HG03558 (cell line): ENCODE measurements around the gene MIF4GD.
"Not testable (repeated sequence)": the region's sequence is repeated elsewhere in the genome, so short reads cannot be mapped to it uniquely, and the experiment has no call there.

Experiments
- ATAC-seq: cut with Tn5 transposase; IDR thresholded peaks from one replicate; pipeline ENCODE4 v1.9.1; 2021; ENCODE audit warnings: moderate number of reproducible peaks; ENCODE audit not compliant: unreplicated experiment; ENCODE audit errors: extremely low read depth

The MIF4GD gene

GRCh38 chr17:75262112-75262606 is 8.9 kb downstream of the MIF4GD start:
- no peak for ATAC-seq

GRCh38 chr17:75261336-75262111 is 9.5 kb downstream of the MIF4GD start, which contains the start of the genes GGA3 and MRPS7:
Gene GGA3 (minus strand): TSS chr17:75261606. CDS start chr17:75261587, 19 bp downstream.
Gene MRPS7 (plus strand): TSS chr17:75261879. CDS start chr17:75261901, 22 bp downstream.
- peak; percentile 60 for ATAC-seq

GRCh38 chr17:75260641-75261335 is 10.2 kb downstream of the MIF4GD start:
- ATAC-seq: no peak

GRCh38 chr17:75257228-75257627 is 13.8 kb downstream of the MIF4GD start:
- ATAC-seq: not testable (repeated sequence)

- ATAC-seq: not testable (repeated sequence)
These were observed 14.9 kb downstream of the MIF4GD start for GRCh38 chr17:75255954-75256698.

GRCh38 chr17:75252039-75252816 is 18.8 kb downstream of the MIF4GD start:
- no peak for ATAC-seq

GRCh38 chr17:75250009-75250471 is 21.0 kb downstream of the MIF4GD start:
- ATAC-seq: peak; percentile 92

GRCh38 chr17:75249564-75249963 is 21.5 kb downstream of the MIF4GD start:
- ATAC-seq: no peak

GRCh38 chr17:75246404-75246803 is 24.6 kb downstream of the MIF4GD start:
- no peak for ATAC-seq

GRCh38 chr17:75245011-75245410 is 26.0 kb downstream of the MIF4GD start:
- ATAC-seq: no peak

- ATAC-seq: no peak
These were observed 26.7 kb downstream of the MIF4GD start for GRCh38 chr17:75244133-75244866.

- ATAC-seq: no peak
These were observed 28.5 kb downstream of the MIF4GD start for GRCh38 chr17:75242461-75243042.

GRCh38 chr17:75241996-75242460 is 29.0 kb downstream of the MIF4GD start:
- ATAC-seq: no peak

GRCh38 chr17:75241502-75241901 is 29.5 kb downstream of the MIF4GD start:
- ATAC-seq: no peak

- ATAC-seq: no peak
These were observed 29.9 kb downstream of the MIF4GD start for GRCh38 chr17:75241143-75241430.

- no peak for ATAC-seq
These were observed 30.5 kb downstream of the MIF4GD start for GRCh38 chr17:75240394-75241142.

- no peak for ATAC-seq
These were observed 31.1 kb downstream of the MIF4GD start for GRCh38 chr17:75239778-75240393.

GRCh38 chr17:75239214-75239613 is 31.8 kb downstream of the MIF4GD start:
- ATAC-seq: no peak
